HepG2 (cell line): Measurements from ENCODE around the gene ARVCF. TPM values are rescaled to one million over a fixed set of nuclear protein-coding genes. Genes with fewer than 3 reads are reported as not detected.
A peak's percentile ranks its signal among the peaks of the same experiment; 100 is the strongest.

Source experiments
- ATM ChIP-seq: fragments of 450-650 bp; IDR thresholded peaks from 2 replicates; pipeline ENCODE4 v1.7.1; 2017; ENCODE audit warnings: mild to moderate bottlenecking, borderline replicate concordance
- CEBPB ChIP-seq: IDR thresholded peaks from 2 replicates; pipeline ENCODE4 v1.6.1; 2011; ENCODE audit warnings: low read depth, low read length, improper control_type of control experiment, borderline replicate concordance
- CENPBD1 ChIP-seq: sonication (generic); formaldehyde crosslinking; IDR thresholded peaks from 2 replicates; pipeline ENCODE4 v1.8.0; 2022; ENCODE audit warnings: missing genetic modification reagents, low read depth, mild to moderate bottlenecking, borderline replicate concordance
- DPF2 ChIP-seq: sonication (generic); formaldehyde crosslinking; IDR thresholded peaks from 2 replicates; pipeline ENCODE4 v1.4.0; 2020; ENCODE audit warnings: mild to moderate bottlenecking, low read depth, missing genetic modification reagents, borderline replicate concordance
- EP300 ChIP-seq, 3 experiments: sonication (generic) in 1 of 3; formaldehyde crosslinking in 1 of 3; IDR thresholded peaks; 2 replicates each; pipeline versions ENCODE4 v1.5.1 to v1.6.1; 2011 to 2020; ENCODE audit warnings: low read depth in 2 of 3, low read length in 2 of 3, borderline replicate concordance in 1 of 3, improper control_type of control experiment in 1 of 3, mild to moderate bottlenecking in 1 of 3, missing genetic modification reagents in 1 of 3, moderate library complexity in 1 of 3
- FOXK2 ChIP-seq: fragments of 450-650 bp; IDR thresholded peaks from 2 replicates; pipeline ENCODE4 v1.6.1; 2016
- GABPB1 ChIP-seq: IDR thresholded peaks from 2 replicates; pipeline ENCODE4 v1.6.1; 2016; ENCODE audit warnings: mild to moderate bottlenecking, missing genetic modification reagents, moderate library complexity, missing compliant biosample characterization
- GATAD2A ChIP-seq: IDR thresholded peaks from 2 replicates; pipeline ENCODE4 v1.6.1; 2016
- HNRNPLL ChIP-seq: fragments of 200-400 bp; formaldehyde crosslinking; IDR thresholded peaks from 2 replicates; pipeline ENCODE4 v1.6.1; 2017; ENCODE audit warnings: mild to moderate bottlenecking, low read depth, low read length; ENCODE audit not compliant: poor library complexity, severe bottlenecking
- HOXA9 ChIP-seq: sonication (generic); formaldehyde crosslinking; IDR thresholded peaks from 2 replicates; pipeline ENCODE4 v1.8.1; 2022; ENCODE audit warnings: missing genetic modification reagents, mild to moderate bottlenecking, moderate library complexity, borderline replicate concordance
- PHF5A ChIP-seq: IDR thresholded peaks from one replicate; pipeline ENCODE4 v1.6.1; 2018; ENCODE audit warnings: low read depth, missing genetic modification reagents; ENCODE audit not compliant: unreplicated experiment
- REL ChIP-seq: sonication (generic); formaldehyde crosslinking; conservative IDR thresholded peaks from 2 replicates; pipeline ENCODE4 v1.8.0; 2022; ENCODE audit warnings: mild to moderate bottlenecking, missing genetic modification reagents, moderate library complexity
- RFX3 ChIP-seq: IDR thresholded peaks from 2 replicates; pipeline ENCODE4 v1.6.1; 2016; ENCODE audit warnings: missing biosample characterization, missing genetic modification reagents
- RORA ChIP-seq: sonication (generic); formaldehyde crosslinking; IDR thresholded peaks from 2 replicates; pipeline ENCODE4 v1.5.0; 2020; ENCODE audit warnings: mild to moderate bottlenecking, missing genetic modification reagents, moderate library complexity
- SMAD1 ChIP-seq: sonication (generic); formaldehyde crosslinking; IDR thresholded peaks from 2 replicates; pipeline ENCODE4 v1.4.0; 2020; ENCODE audit warnings: missing genetic modification reagents, low read depth, mild to moderate bottlenecking, borderline replicate concordance
- ZHX1 ChIP-seq: sonication (generic); formaldehyde crosslinking; IDR thresholded peaks from 2 replicates; pipeline ENCODE4 v1.8.1; 2022; ENCODE audit warnings: low read depth, mild to moderate bottlenecking, missing genetic modification reagents
- ZNF17 ChIP-seq: sonication (generic); formaldehyde crosslinking; IDR thresholded peaks from 2 replicates; pipeline ENCODE4 v1.5.0; 2020; ENCODE audit warnings: mild to moderate bottlenecking, missing genetic modification reagents
- ZNF574 ChIP-seq: sonication (generic); formaldehyde crosslinking; IDR thresholded peaks from 2 replicates; pipeline ENCODE4 v1.4.0; 2020; ENCODE audit warnings: missing genetic modification reagents
- ZNF607 ChIP-seq: sonication (generic); formaldehyde crosslinking; IDR thresholded peaks from 2 replicates; pipeline ENCODE4 v1.5.1; 2020; ENCODE audit warnings: missing genetic modification reagents, mild to moderate bottlenecking, borderline replicate concordance
- ZNF7 ChIP-seq: IDR thresholded peaks from 2 replicates; pipeline ENCODE4 v1.6.1; 2016; ENCODE audit warnings: missing biosample characterization, missing genetic modification reagents
- ZNF883 ChIP-seq: sonication (generic); formaldehyde crosslinking; IDR thresholded peaks from 2 replicates; pipeline ENCODE4 v1.5.1; 2020; ENCODE audit warnings: mild to moderate bottlenecking, missing genetic modification reagents; ENCODE audit errors: not compliant biosample characterization
- ZSCAN25 ChIP-seq: sonication (generic); formaldehyde crosslinking; IDR thresholded peaks from 2 replicates; pipeline ENCODE4 v1.8.0; 2022; ENCODE audit warnings: mild to moderate bottlenecking, missing genetic modification reagents
- polyA plus RNA-seq, 8 experiments: library from polyadenylated mRNA; depleted of rRNA in 3 of 8; stranded (reverse) in 7 of 8; unstranded in 1 of 8; fragments of >200 nt; fragmentation: Illumina TruSeq in 4 of 8; extraction: Trizol in 4 of 8; gene quantifications; 2 replicates each; pipeline versions ENCODE4 v1.2.1 to v1.2.3, GENCODE V29; 2011 to 2016; ENCODE audit warnings: low read depth in 4 of 8, missing spikeins in 1 of 8, mixed read lengths in 1 of 8; ENCODE audit not compliant: insufficient read depth in 1 of 8
- total RNA-seq, 5 experiments: library from RNA; depleted of rRNA; stranded (reverse); fragments of >200 nt; fragmentation: Illumina TruSeq; extraction: Trizol; gene quantifications; 2 replicates each; pipeline ENCODE4 v1.2.3, GENCODE V29; 2016; ENCODE audit warnings: low read depth in 1 of 5

The ARVCF gene
- total and polyA plus RNA-seq, 2 of the 13 experiments (the other 11 are each of a cell fraction or from before 2014, with no cell fraction given), result 16.4 to 17.7 TPM

GRCh38 chr22:19959587-19960490 lies 56.8 kb downstream of the ARVCF start (continued):
- TF ChIP-seq ZHX1 (CRISPR knock-in tag), result no peak
- no peak for TF ChIP-seq ZNF17 (CRISPR knock-in tag)
- TF ChIP-seq ZNF883, result no peak
- TF ChIP-seq CEBPB, result no peak
- TF ChIP-seq PHF5A, result peak; percentile 49
- no peak; the same call in 1 of the 2 replicates for TF ChIP-seq ZNF607
- no peak for TF ChIP-seq FOXK2
- no peak for TF ChIP-seq REL (CRISPR knock-in tag)
- peak; percentile 77; the same call in 1 of the 2 replicates for TF ChIP-seq ZNF574 (CRISPR knock-in tag)
- peak; percentile 82 for TF ChIP-seq GATAD2A
- TF ChIP-seq CENPBD1 (CRISPR knock-in tag), result no peak
- no peak for TF ChIP-seq RORA
- TF ChIP-seq GABPB1 (CRISPR knock-in tag), result peak; percentile 68
- TF ChIP-seq EP300 (IDR thresholded peaks at IDR 0.05; ENCODE audit: low read depth in 2 of 2, low read length in 2 of 2), result peak in 1 of 2 experiments; percentile 42; a peak in 2 of 4 replicates
- peak; percentile 84 for TF ChIP-seq EP300 (CRISPR knock-in tag; IDR thresholded peaks at IDR 0.05; ENCODE audit: borderline replicate concordance)
- TF ChIP-seq HOXA9 (CRISPR knock-in tag), result no peak
- TF ChIP-seq RFX3, result no peak
- no peak for TF ChIP-seq HNRNPLL
- TF ChIP-seq DPF2, result peak; percentile 48; the same call in 1 of the 2 replicates
- 0 out of 2 replicates have a peak, but pooled peaks have one; percentile 33 for TF ChIP-seq ZSCAN25
- no peak for TF ChIP-seq SMAD1
- TF ChIP-seq ZNF7 (CRISPR knock-in tag), result no peak
- no peak for TF ChIP-seq ATM
